Measurements from ENCODE around the gene SQOR. TPM values are rescaled to one million over a fixed set of nuclear protein-coding genes. Genes with fewer than 3 reads are reported as not detected.

SQOR gene
- polyA plus RNA-seq, 3 donors = 78.9 to 292 (median 232) TPM

DNA sequence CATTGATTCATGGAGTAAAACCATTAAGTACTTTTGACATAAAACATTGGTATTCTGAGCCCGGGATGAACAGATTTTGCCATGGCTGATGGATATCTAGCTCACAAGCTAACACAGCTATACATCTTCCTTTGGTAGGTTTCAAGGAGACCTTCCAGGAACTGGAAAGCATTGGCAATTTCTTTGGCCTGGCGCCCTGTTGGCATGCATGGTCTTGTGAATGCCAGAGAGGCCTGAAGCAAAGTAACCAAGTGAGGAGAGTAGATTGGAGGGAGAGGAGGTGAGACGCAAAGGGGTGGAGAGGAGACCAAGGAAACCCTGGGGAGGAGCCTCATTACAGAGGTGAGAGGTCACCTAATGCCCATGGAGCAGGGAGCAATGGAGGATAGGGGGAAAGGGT, 67.2 kb downstream of the SQOR start:
- Histone ChIP-seq H3K27ac (ENCODE audit: low read depth in 1 of 2, low read length in 2 of 2) (no peak overlapping the region), H3K9ac (ENCODE audit: insufficient read depth, low read length, poor library complexity, severe bottlenecking) (no peak overlapping the region), H3K79me2 (ENCODE audit: insufficient read depth, low read length) (no peaks in the 10 kb centered on the region), H3K27me3 (ENCODE audit: control insufficient read depth in 2 of 2, insufficient read depth in 2 of 2, low read length in 2 of 2) (peaks cover 30 to 34% of the 10 kb centered on the region in 2 donors), H3K36me3 (replicated peaks in 1 of 2; ENCODE audit: control insufficient read depth in 1 of 2, insufficient read depth in 2 of 2, low read length in 2 of 2) (no peaks in the 10 kb centered on the region), H4K20me1 (ENCODE audit: insufficient read depth, low read length) (no peaks in the 10 kb centered on the region), H3K4me1 (ENCODE audit: control insufficient read depth in 1 of 2, insufficient read depth in 2 of 2, low read length in 2 of 2) (peaks cover 12 to 17% of the 10 kb centered on the region in 2 donors), H3K4me3 (replicated peaks in 1 of 3; ENCODE audit: low read depth in 2 of 3, low read length in 3 of 3) (no peak overlapping the region), H3K4me2 (replicated peaks; ENCODE audit: extremely low read depth, low read length, poor library complexity, severe bottlenecking) (no peak overlapping the region), H3K9me3 (replicated peaks in 1 of 2; ENCODE audit: control insufficient read depth in 1 of 2, insufficient read depth in 1 of 2, low read length in 2 of 2) (no peaks in the 10 kb centered on the region), H2AFZ (ENCODE audit: insufficient read depth, low read depth, low read length, poor library complexity, severe bottlenecking) (no peak overlapping the region)
- Mint-ChIP-seq H3K27ac (no peak overlapping the region), H3K9me3 (peaks cover 0 to 14% (median 3%) of the 10 kb centered on the region in 7 donors), H3K36me3 (peaks cover 2 to 17% of the 10 kb centered on the region in 2 donors), H3K4me3 (no peak overlapping the region), H3K27me3 (ENCODE audit: low read depth in 3 of 3) (peaks cover 34 to 47% (median 40%) of the 10 kb centered on the region in 3 donors), H3K4me1 (peaks cover 21% of the 10 kb centered on the region)
- no peak for DNase-seq
- 94% methylated on average over 2 of the region's 3 CpGs for WGBS (ENCODE audit: insufficient coverage)
- intact Hi-C loops (cut with micrococcal nuclease) = no loop called here
- TF ChIP-seq, protein P1, sequence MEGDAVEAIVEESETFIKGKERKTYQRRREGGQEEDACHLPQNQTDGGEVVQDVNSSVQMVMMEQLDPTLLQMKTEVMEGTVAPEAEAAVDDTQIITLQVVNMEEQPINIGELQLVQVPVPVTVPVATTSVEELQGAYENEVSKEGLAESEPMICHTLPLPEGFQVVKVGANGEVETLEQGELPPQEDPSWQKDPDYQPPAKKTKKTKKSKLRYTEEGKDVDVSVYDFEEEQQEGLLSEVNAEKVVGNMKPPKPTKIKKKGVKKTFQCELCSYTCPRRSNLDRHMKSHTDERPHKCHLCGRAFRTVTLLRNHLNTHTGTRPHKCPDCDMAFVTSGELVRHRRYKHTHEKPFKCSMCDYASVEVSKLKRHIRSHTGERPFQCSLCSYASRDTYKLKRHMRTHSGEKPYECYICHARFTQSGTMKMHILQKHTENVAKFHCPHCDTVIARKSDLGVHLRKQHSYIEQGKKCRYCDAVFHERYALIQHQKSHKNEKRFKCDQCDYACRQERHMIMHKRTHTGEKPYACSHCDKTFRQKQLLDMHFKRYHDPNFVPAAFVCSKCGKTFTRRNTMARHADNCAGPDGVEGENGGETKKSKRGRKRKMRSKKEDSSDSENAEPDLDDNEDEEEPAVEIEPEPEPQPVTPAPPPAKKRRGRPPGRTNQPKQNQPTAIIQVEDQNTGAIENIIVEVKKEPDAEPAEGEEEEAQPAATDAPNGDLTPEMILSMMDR (IDR thresholded peaks at IDR 0.05) = no peak

DNA sequence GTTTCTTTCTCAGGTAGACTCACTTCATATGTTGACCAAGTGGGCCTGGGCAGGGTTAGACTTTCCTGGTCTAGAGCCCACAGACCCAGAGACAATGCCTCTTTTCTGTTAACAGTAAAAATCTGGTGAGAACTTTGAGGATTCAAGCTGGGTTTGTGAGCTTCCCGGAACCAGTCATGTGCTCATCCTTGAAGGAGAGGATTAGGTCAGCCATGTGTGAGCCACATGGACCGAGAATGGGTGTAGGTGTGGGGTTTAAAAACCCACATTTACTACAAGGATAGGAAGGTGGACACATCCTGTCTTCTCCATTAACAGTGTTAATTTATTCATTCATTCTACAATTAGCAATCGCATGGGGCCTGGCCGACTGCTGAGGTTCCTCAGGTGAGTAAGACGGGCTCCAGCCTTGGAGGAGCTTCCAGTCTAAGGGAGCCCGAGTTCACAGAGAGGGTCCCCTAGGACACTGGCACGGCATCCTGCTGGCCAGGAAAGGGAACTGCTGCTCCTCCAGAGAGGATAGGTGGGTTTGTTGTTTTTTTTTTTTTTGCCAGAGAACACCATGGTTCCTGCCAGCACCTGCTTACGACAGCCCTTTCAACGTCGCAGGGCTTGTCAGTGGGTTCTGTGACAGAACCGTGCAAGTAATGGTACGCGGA, 69.0 kb downstream of the SQOR start:
- WGBS (ENCODE audit: insufficient coverage) = 24% methylated on average over 10 of the region's 13 CpGs
- peak overlapping the region in 1 of 3 experiments; percentile 83 for H3K4me3 ChIP-seq (replicated peaks in 1 of 3; ENCODE audit: low read depth in 2 of 3, low read length in 3 of 3)

More for the DNA sequence above, 69.0 kb downstream of the SQOR start:
- Histone ChIP-seq H3K27ac (ENCODE audit: low read depth in 1 of 2, low read length in 2 of 2) (no peak overlapping the region), H3K4me1 (ENCODE audit: control insufficient read depth in 1 of 2, insufficient read depth in 2 of 2, low read length in 2 of 2) (peaks cover 12 to 17% of the 10 kb centered on the region in 2 donors), H3K9ac (ENCODE audit: insufficient read depth, low read length, poor library complexity, severe bottlenecking) (no peak overlapping the region), H3K4me2 (replicated peaks; ENCODE audit: extremely low read depth, low read length, poor library complexity, severe bottlenecking) (peak overlapping the region; percentile 88), H4K20me1 (ENCODE audit: insufficient read depth, low read length) (no peaks in the 10 kb centered on the region), H3K79me2 (ENCODE audit: insufficient read depth, low read length) (no peaks in the 10 kb centered on the region), H3K27me3 (ENCODE audit: control insufficient read depth in 2 of 2, insufficient read depth in 2 of 2, low read length in 2 of 2) (peaks cover 30 to 34% of the 10 kb centered on the region in 2 donors), H3K36me3 (replicated peaks in 1 of 2; ENCODE audit: control insufficient read depth in 1 of 2, insufficient read depth in 2 of 2, low read length in 2 of 2) (no peaks in the 10 kb centered on the region), H2AFZ (ENCODE audit: insufficient read depth, low read depth, low read length, poor library complexity, severe bottlenecking) (no peak overlapping the region), H3K9me3 (replicated peaks in 1 of 2; ENCODE audit: control insufficient read depth in 1 of 2, insufficient read depth in 1 of 2, low read length in 2 of 2) (no peaks in the 10 kb centered on the region)
- peaks cover 2 to 12% of the 10 kb centered on the region in 2 donors for H3K36me3 Mint-ChIP-seq
- H3K4me3 Mint-ChIP-seq = peak overlapping the region; percentile 71 to 87
- H3K27me3 Mint-ChIP-seq (ENCODE audit: low read depth in 3 of 3) = peaks cover 34 to 47% (median 38%) of the 10 kb centered on the region in 3 donors
- DNase-seq = no peak
- peaks cover 0 to 14% (median 3%) of the 10 kb centered on the region in 7 donors for H3K9me3 Mint-ChIP-seq
- TF ChIP-seq, protein P1 (IDR thresholded peaks at IDR 0.05) = no peak
- intact Hi-C loops (cut with micrococcal nuclease) = no loop called here
- H3K27ac Mint-ChIP-seq = no peak overlapping the region
- H3K4me1 Mint-ChIP-seq = peaks cover 21% of the 10 kb centered on the region
